GM18499 (cell line): ENCODE data around the gene IFI6.
"Not testable (repeated sequence)": the region's sequence is repeated elsewhere in the genome, so short reads cannot be mapped to it uniquely, and the experiment has no call there.

Experiments
- ATAC-seq: cut with Tn5 transposase; IDR thresholded peaks from one replicate; pipeline ENCODE4 v1.9.1; 2021; ENCODE audit warnings: moderate number of reproducible peaks; ENCODE audit not compliant: insufficient read depth, unreplicated experiment

Gene IFI6

DNA sequence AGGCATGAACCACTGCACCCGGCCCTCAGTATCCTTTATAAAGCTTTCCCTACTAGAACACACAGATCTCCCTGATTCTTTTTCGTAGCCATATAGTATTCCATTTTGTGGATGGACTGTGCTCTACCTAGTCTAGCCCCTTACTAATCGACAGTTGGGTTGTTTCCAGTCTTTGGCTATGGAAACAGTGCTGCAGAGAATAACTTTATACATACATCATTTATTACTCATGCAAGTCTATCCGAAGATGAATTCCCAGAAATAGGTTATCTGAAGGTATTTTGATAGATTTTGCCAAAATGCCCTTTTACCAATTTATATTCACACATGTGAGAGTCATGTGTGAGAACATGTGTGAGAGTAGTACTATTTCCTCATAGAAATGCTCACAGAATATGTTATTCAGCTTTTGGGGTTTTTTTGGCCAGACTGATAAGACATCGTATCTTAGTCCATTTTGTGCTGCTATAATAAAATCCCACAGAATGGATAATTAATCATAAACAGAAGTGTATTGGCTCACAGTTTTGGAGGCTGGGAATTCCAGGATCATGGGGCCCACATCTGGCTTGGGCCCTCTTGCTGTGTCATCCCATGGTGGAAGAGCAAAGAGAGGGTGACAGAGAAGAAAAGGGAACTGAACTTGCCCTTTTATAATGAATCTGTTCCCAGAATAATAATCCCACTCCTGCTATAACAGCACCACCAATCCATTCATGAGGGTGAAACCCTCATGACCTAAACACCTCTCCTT lies 19.7 kb downstream of the IFI6 start:
- no peak for ATAC-seq

DNA sequence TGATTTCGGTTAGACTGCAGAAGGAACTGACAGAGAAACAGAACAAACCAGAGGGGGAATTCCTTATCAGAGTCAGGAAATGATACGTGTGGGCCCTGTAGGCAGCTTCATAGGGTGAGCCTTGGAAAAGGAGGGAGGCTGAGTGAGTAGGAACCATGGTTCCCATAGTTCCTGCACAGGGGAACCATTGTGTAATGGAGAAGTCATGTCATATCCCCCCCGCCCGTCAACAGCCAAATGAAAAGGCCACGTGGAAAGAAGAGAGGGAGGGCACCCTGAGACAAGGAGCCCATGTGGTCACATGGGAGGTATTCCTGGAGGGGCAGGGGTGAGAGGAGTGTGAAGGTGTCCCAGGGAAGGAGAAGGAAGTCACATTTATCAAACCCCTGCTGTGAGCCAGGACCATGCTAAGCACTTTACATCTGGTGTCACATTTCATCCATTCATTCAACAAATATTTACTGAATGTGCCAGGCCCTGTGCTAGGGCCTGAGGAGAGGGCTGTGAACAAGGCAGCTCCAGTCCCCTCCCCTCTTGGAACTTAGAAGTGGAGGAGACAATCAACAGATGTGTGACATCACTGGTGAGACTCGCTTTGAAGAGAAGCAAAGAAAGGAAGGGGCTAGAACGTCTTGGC lies 21.3 kb downstream of the IFI6 start:
- no peak for ATAC-seq

GRCh38 chr1:27650171-27650538 lies 21.8 kb downstream of the IFI6 start:
- ATAC-seq, result no peak

- no peak for ATAC-seq
These were observed 22.7 kb downstream of the IFI6 start for GRCh38 chr1:27649306-27649635.

- no peak for ATAC-seq
These were observed 23.2 kb downstream of the IFI6 start for GRCh38 chr1:27648602-27649305.

DNA sequence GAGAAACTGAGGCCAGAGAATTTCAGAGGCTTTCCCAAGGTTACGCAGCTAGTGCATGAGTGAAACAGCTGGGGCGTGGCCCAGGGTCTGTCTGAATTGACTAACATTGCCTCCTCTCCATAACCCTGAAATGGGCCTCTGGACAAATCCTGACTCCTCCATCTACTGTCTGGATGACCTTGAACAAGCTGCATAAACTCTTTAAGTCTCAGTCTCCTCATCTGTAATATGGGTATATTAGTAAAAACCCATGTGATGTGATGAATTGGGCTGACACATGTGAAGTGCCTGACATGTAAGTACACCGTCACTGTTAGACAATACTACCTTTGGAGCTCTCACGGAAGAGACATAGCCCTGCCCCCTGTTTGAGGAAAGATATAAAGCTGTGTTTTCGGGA lies 24.7 kb downstream of the IFI6 start:
- no peak for ATAC-seq

- no peak for ATAC-seq
These were observed 25.3 kb downstream of the IFI6 start for GRCh38 chr1:27646676-27647075.

DNA sequence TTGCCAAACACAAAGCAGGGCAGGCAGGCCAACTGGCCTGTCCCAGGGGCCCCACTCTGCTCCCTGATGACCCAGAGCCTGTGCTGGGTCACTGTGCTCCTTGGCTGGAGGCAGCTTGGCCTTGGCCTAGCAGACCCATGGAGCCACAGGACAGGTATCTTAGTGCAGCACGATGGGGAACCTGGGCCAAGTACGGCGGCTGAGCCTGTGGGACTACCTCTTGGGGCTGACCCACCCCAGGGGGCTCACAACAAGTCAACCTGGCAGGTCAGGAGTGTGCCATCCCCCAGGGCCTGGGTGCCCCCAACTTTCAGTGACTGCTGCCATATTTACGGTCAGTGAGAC lies 26.9 kb downstream of the IFI6 start:
- no peak for ATAC-seq

DNA sequence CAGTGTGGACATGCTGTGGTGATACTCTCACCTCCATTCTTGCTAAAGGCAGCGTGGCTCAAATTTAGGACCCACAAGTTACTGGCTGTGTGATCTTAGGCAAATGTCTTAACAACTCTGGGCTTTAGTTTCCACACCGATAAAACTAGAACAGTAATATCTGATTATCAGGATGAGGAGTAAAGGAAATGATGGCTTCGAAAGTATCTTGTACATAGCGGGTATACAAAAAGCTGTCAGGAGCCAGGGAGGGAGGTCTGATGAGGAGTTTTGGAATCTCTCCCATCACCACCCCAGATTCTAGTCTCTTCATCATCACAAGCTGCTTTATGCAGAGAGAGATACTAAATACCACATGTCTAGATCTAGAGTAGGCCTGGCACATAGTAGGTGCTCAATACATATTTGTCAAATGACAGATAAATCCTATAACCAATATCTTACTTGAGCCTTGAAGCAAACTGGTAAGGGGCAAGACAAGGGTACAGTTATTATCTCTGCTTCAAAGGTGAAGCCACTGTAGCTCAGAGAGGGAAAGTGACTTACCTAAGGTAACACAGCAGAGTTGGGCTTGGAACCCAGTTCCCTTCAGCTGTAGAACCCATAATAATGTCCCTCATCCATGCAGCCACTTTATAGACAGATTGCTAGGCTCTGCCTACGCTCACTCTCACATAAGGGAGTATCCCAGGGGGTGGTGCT lies 27.5 kb downstream of the IFI6 start:
- ATAC-seq, result no peak

- ATAC-seq, result no peak
These were observed 28.2 kb downstream of the IFI6 start for GRCh38 chr1:27643600-27644368.

GRCh38 chr1:27640514-27640913 lies 31.5 kb downstream of the IFI6 start:
- ATAC-seq, result not testable (repeated sequence)

- ATAC-seq, result no peak
These were observed 33.2 kb downstream of the IFI6 start for GRCh38 chr1:27638805-27639204.

DNA sequence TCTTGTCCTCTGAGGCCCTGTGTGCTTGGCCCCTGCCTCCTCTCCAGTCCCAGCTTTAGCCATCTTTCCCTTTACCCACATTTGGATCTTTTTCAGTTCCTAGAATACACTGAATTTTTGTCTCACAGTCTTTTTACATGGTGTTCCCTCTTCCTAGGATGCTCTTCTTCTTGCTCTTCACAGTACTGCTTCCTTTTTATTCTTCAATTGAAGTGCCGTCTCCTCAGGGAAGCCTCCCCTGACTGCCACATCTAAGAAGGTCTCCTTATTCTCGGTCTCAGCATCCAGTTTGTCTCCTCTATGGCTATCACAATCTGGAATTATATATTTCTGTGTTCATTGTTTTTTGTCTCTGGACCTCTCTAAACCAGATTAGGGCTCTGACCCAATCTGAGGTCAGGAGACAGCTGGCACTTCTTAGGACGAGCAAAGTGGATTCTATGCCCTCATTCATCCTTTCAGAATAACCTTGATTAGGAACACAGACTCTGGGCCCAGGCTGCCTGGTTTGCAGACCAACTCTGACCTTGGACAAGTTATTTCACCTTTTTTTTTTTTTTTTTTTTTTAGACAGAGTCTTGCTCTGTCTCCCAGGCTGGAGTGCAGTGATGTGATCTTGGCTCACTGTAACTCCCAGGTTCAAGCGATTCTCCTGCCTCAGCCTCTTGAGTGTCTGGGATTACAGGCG lies 33.8 kb downstream of the IFI6 start:
- ATAC-seq, result no peak

DNA sequence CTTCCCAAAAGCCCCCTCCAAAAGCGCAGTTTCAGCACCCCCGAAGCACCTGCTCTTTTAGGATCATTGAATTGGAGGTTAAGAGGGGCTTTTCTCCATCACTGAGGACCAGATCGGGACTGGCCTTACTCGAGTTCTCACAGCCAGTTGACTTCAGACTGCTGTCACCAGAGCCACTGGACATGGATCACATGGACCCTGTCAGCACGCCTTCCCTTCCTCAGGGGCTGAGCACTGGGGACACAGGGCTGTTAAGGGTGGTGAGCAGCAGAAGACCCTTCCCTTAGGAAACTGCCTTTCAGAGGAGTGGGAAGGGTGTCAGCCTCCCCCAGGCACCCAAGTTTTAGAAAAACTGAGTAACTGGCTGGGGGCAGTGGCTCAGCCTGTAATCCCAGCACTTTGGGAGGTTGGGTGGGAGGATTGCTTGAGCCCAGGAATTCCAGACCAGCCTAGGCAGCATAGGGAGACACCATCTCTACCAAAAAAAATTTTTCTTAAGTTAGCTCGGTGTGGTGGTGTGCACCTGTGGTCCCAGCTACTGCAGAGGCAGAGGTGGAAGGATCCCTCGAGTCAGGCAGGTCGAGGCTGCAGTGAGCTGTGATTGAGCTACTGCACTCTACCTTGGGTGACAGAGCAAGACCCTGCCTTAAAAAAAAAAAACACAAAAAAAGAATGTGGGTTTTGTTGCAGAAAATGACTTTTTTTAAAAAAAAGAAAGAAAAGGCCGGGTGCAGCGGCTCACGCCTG lies 36.4 kb downstream of the IFI6 start:
- no peak for ATAC-seq

- no peak for ATAC-seq
These were observed 37.0 kb downstream of the IFI6 start, which contains the start of gene FGR for GRCh38 chr1:27634985-27635367. Gene FGR, minus strand, starts transcription at chr1:27635185. Its CDS starts 11,269 bp downstream, at chr1:27623916.

GRCh38 chr1:27634177-27634984 lies 37.6 kb downstream of the IFI6 start:
- no peak for ATAC-seq

DNA sequence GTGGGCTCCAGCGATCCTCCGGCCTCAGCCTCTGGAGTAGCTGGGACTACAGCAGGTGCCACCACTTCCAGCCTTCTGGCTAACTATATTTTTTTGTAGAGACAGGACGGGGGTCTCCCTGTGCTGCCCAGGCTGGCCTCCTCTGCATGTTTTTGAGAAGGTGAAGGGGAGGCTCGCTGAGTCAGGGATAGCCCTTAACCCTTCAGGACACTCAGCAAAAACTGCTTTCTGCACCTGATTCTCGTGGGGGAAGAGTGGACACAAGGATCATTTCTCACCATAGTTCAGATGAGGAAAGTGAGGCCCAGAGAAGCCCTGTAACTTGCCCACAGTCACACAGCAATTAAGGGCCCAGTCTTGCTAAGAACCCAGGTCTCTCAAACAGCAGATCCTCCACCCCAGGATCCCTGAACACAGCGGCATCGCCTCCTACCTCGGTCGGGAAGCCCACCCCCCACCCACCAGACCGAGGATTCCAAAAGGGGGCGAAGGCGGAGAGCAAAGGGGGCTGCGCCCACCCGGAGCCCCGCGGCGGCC lies 38.3 kb downstream of the IFI6 start:
- ATAC-seq, result no peak

- ATAC-seq, result no peak
These were observed 38.7 kb downstream of the IFI6 start for GRCh38 chr1:27633298-27633610.
